ENCODE measurements around the gene DOCK7. TPM values are rescaled to one million over a fixed set of nuclear protein-coding genes. Genes with fewer than 3 reads are reported as not detected.

Gene DOCK7
- total RNA-seq, 2 experiments from 2014 or later, result 6.6 to 16.8 TPM

DNA sequence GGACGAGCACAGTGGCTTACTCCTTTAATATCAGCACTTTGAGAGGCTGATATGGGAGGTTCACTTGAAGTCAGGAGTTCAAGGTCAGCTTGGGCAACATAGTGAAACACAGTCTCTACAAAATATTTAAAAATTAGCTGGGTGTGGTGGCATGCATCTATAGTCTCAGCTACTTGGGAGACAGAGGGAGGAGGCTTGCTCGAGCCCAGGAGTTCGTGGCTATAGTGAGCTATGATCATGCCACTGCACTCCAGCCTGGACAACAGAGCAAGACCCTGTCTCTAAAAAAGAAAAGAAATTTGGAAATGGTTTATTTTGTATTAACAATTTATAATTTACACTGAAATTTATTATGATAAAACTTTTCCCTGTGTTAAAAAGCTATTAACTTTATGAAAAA lies 92.5 kb downstream of the DOCK7 start:
- no peak overlapping the region for H3K4me3 Mint-ChIP-seq
- no peaks in the 10 kb centered on the region for H3K4me1 Mint-ChIP-seq (ENCODE audit: low read depth)
- DNase-seq (no peak), ATAC-seq (no peak)
- intact Hi-C loops (cut with micrococcal nuclease), result no loop called here
- no peaks in the 10 kb centered on the region for H3K36me3 Mint-ChIP-seq (ENCODE audit: low read depth)
- TF ChIP-seq, protein P1, sequence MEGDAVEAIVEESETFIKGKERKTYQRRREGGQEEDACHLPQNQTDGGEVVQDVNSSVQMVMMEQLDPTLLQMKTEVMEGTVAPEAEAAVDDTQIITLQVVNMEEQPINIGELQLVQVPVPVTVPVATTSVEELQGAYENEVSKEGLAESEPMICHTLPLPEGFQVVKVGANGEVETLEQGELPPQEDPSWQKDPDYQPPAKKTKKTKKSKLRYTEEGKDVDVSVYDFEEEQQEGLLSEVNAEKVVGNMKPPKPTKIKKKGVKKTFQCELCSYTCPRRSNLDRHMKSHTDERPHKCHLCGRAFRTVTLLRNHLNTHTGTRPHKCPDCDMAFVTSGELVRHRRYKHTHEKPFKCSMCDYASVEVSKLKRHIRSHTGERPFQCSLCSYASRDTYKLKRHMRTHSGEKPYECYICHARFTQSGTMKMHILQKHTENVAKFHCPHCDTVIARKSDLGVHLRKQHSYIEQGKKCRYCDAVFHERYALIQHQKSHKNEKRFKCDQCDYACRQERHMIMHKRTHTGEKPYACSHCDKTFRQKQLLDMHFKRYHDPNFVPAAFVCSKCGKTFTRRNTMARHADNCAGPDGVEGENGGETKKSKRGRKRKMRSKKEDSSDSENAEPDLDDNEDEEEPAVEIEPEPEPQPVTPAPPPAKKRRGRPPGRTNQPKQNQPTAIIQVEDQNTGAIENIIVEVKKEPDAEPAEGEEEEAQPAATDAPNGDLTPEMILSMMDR (IDR thresholded peaks at IDR 0.05), result no peak
- ChIA-PET CTCF (no interaction called here), POLR2A (no interaction called here)
- H3K27ac Mint-ChIP-seq, result no peak overlapping the region
- no peaks in the 10 kb centered on the region for H3K27me3 Mint-ChIP-seq
- no peaks in the 10 kb centered on the region for H3K9me3 Mint-ChIP-seq

- Mint-ChIP-seq H3K27me3 (no peaks in the 10 kb centered on the region), H3K9me3 (no peaks in the 10 kb centered on the region), H3K36me3 (ENCODE audit: low read depth) (no peaks in the 10 kb centered on the region), H3K4me3 (no peak overlapping the region), H3K4me1 (ENCODE audit: low read depth) (no peaks in the 10 kb centered on the region), H3K27ac (no peak overlapping the region)
- CTCF ChIA-PET, result no interaction called here
- POLR2A ChIA-PET, result interaction anchor here (0.6 kb wide), 1 partner anchor 149 kb away, joined by 4 read pairs; no protein-coding TSS in a partner anchor
- intact Hi-C loops (cut with micrococcal nuclease), result no loop called here
- TF ChIP-seq, protein P1 (IDR thresholded peaks at IDR 0.05), result no peak
- ATAC-seq (no peak), DNase-seq (no peak)
These were observed 94.3 kb downstream of the DOCK7 start for GRCh38 chr1:62593825-62594394.

DNA sequence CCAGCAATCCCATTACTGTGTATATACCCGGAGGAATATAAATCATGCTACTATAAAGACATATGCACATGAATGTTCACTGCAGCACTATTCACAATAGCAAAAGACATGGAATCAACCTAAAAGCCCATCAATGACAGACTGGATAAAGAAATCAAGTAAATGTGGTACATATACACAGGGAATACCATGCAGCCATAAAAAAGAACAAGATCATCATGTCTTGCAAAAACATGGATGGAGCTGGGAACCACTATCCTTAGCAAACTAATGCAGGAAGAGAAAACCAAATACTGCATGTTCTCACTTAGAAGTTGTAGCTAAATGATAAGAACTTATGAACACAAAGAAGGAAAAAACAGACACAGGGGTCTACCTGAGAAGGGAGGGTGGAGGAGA lies 97.2 kb downstream of the DOCK7 start:
- ATAC-seq (no peak), DNase-seq (no peak)
- no peaks in the 10 kb centered on the region for H3K9me3 Mint-ChIP-seq
- no peaks in the 10 kb centered on the region for H3K36me3 Mint-ChIP-seq (ENCODE audit: low read depth)
- H3K27ac Mint-ChIP-seq, result no peak overlapping the region
- H3K4me3 Mint-ChIP-seq, result no peak overlapping the region
- no peaks in the 10 kb centered on the region for H3K27me3 Mint-ChIP-seq
- ChIA-PET POLR2A (no interaction called here), CTCF (no interaction called here)
- intact Hi-C loops (cut with micrococcal nuclease), result no loop called here
- no peaks in the 10 kb centered on the region for H3K4me1 Mint-ChIP-seq (ENCODE audit: low read depth)
- TF ChIP-seq, protein P1 (IDR thresholded peaks at IDR 0.05), result no peak

GRCh38 chr1:62590255-62590969 lies 97.8 kb downstream of the DOCK7 start:
- H3K9me3 Mint-ChIP-seq, result no peaks in the 10 kb centered on the region
- H3K27ac Mint-ChIP-seq, result no peak overlapping the region
- ChIA-PET POLR2A (no interaction called here), CTCF (no interaction called here)
- no peak for DNase-seq
- no peak for ATAC-seq
- intact Hi-C loops (cut with micrococcal nuclease), result no loop called here
- no peaks in the 10 kb centered on the region for H3K4me1 Mint-ChIP-seq (ENCODE audit: low read depth)
- TF ChIP-seq, protein P1 (IDR thresholded peaks at IDR 0.05), result no peak
- H3K4me3 Mint-ChIP-seq, result no peak overlapping the region
- no peaks in the 10 kb centered on the region for H3K36me3 Mint-ChIP-seq (ENCODE audit: low read depth)
- no peaks in the 10 kb centered on the region for H3K27me3 Mint-ChIP-seq

DNA sequence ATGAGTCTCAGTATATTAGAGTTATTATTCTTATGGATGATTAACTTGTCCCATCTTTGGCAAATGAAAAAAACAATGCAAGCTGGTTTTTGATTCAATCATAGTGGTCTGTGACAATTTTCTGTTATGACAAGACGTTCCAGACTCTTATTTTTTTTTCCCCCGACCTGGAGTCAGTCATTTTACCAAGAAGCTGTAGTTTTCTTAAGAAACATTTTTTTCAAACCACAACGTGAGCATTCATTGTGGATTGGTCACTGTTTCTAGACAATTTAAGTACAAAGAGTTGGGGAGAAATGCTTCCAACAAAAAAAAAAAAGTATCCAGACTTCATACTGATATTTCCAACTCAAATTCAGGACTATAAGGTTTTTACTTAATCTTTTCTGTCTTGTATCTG lies 98.9 kb downstream of the DOCK7 start:
- no peaks in the 10 kb centered on the region for H3K27me3 Mint-ChIP-seq
- no peaks in the 10 kb centered on the region for H3K4me1 Mint-ChIP-seq (ENCODE audit: low read depth)
- no peak overlapping the region for H3K27ac Mint-ChIP-seq
- ChIA-PET POLR2A (interaction anchor here (0.6 kb wide), 1 partner anchor 286 kb away, joined by 4 read pairs; no protein-coding TSS in a partner anchor), CTCF (no interaction called here)
- intact Hi-C loops (cut with micrococcal nuclease), result no loop called here
- TF ChIP-seq, protein P1 (IDR thresholded peaks at IDR 0.05), result no peak
- no peaks in the 10 kb centered on the region for H3K36me3 Mint-ChIP-seq (ENCODE audit: low read depth)
- H3K9me3 Mint-ChIP-seq, result no peaks in the 10 kb centered on the region
- ATAC-seq, result no peak
- no peak for DNase-seq
- H3K4me3 Mint-ChIP-seq, result no peak overlapping the region

Measured in activated CD8-positive, alpha-beta T cell treated with anti-CD3 and anti-CD28 coated beads for 36 hours (primary cell).